ENCODE results near the gene KIR3DL2.
"Not testable (repeated sequence)": the region's sequence is repeated elsewhere in the genome, so short reads cannot be mapped to it uniquely, and the experiment has no call there.

- not testable (repeated sequence) for TF ChIP-seq CTCF, EZH2phosphoT487 (IDR thresholded peaks at IDR 0.05; ENCODE audit: low read length)
These were observed 8.2 kb downstream of the KIR3DL2 start for GRCh38 chr19:54858476-54858875.

Data from MM.1S (cell line).